CD4-positive, alpha-beta memory T cell (primary cell): ENCODE measurements around the gene KRT38. TPM values are rescaled to one million over a fixed set of nuclear protein-coding genes. Genes with fewer than 3 reads are reported as not detected.
"Not testable (repeated sequence)": the region's sequence is repeated elsewhere in the genome, so short reads cannot be mapped to it uniquely, and the experiment has no call there.

Experiments used
- CTCF ChIA-PET: fragments of 350-600 bp; sonication (Branson Sonifier 250); formaldehyde crosslinking; loops from one replicate; lab custom pipeline; 2021; ENCODE audit warnings: inconsistent platforms; ENCODE audit not compliant: partially characterized antibody; lab: Charles Lee
- POLR2A ChIA-PET: fragments of 350-600 bp; sonication (Branson Sonifier 250); formaldehyde crosslinking; loops from one replicate; lab custom pipeline; 2021; ENCODE audit not compliant: partially characterized antibody; lab: Charles Lee
- DNase-seq, 5 donors: peaks; one replicate each; pipeline versions ENCODE4 v3.0.0 to v3.0.0-alpha.2; 2020 to 2022; ENCODE audit warnings: mixed read lengths in 1 of 5
- H3K27ac ChIP-seq: one replicate; pipeline ENCODE4 v1.7.0; 2013; ENCODE audit warnings: low read depth, low read length
- H3K27me3 ChIP-seq: 2 replicates; pipeline ENCODE4 v1.7.0; 2013; ENCODE audit warnings: mild to moderate bottlenecking, low read length, moderate library complexity; ENCODE audit not compliant: insufficient read depth
- H3K36me3 ChIP-seq: 2 replicates; pipeline ENCODE4 v1.7.0; 2013; ENCODE audit warnings: mild to moderate bottlenecking, low read length, moderate library complexity; ENCODE audit not compliant: insufficient read depth
- H3K4me1 ChIP-seq: 2 replicates; pipeline ENCODE4 v1.7.0; 2013; ENCODE audit warnings: mild to moderate bottlenecking, low read length, moderate library complexity; ENCODE audit not compliant: insufficient read depth
- H3K4me3 ChIP-seq, 2 donors: one replicate each; pipeline ENCODE4 v1.7.0; 2013; ENCODE audit warnings: low read length in 2 of 2, mild to moderate bottlenecking in 1 of 2
- H3K9me3 ChIP-seq, 2 donors: one replicate each; pipeline ENCODE4 v1.7.0; 2013; ENCODE audit warnings: low read length in 2 of 2, control low read depth in 1 of 2; ENCODE audit not compliant: control insufficient read depth in 1 of 2
- H3K27ac Mint-ChIP-seq, 7 donors: one replicate each; pipeline ENCODE4 v1.8.0; 2020 to 2021; ENCODE audit warnings: mixed read lengths in 7 of 7, mild to moderate bottlenecking in 6 of 7, inconsistent platforms in 3 of 7, moderate library complexity in 3 of 7
- H3K27me3 Mint-ChIP-seq, 2 donors: one replicate each; pipeline ENCODE4 v1.8.0; 2020 to 2021; ENCODE audit warnings: mixed read lengths in 2 of 2
- H3K36me3 Mint-ChIP-seq, 2 donors: one replicate each; pipeline ENCODE4 v1.8.0; 2020 to 2021; ENCODE audit warnings: mixed read lengths in 2 of 2, inconsistent platforms in 1 of 2, mild to moderate bottlenecking in 1 of 2
- H3K4me1 Mint-ChIP-seq, 4 donors: one replicate each; pipeline ENCODE4 v1.8.0; 2020 to 2021; ENCODE audit warnings: mixed read lengths in 4 of 4, mild to moderate bottlenecking in 1 of 4
- H3K4me3 Mint-ChIP-seq, 8 donors: one replicate each; pipeline ENCODE4 v1.8.0; 2020 to 2021; ENCODE audit warnings: mixed read lengths in 8 of 8, mild to moderate bottlenecking in 7 of 8, moderate library complexity in 6 of 8, inconsistent platforms in 3 of 8
- H3K9me3 Mint-ChIP-seq, 8 donors: one replicate each; pipeline ENCODE4 v1.8.0; 2020 to 2021; ENCODE audit warnings: mixed read lengths in 8 of 8, mild to moderate bottlenecking in 5 of 8, inconsistent platforms in 3 of 8, moderate library complexity in 1 of 8
- intact Hi-C: fragments of 100-400 bp; cut with micrococcal nuclease; formaldehyde crosslinking; loops from one replicate; pipeline ENCODE4 v1.15.1; 2023
- polyA plus RNA-seq, 2 donors: library from polyadenylated mRNA; unstranded; fragments of 300-500 nt; fragmentation: Illumina TruSeq; gene quantifications; one replicate each; pipeline ENCODE4 v1.2.3, GENCODE V29; 2021
- total RNA-seq, 2 experiments: library from RNA; stranded (reverse); gene quantifications; one replicate each; pipeline ENCODE4 v1.2.3, GENCODE V29; 2021

The KRT38 gene
- total and polyA plus RNA-seq, 4 experiments from 2014 or later, result not detected

DNA sequence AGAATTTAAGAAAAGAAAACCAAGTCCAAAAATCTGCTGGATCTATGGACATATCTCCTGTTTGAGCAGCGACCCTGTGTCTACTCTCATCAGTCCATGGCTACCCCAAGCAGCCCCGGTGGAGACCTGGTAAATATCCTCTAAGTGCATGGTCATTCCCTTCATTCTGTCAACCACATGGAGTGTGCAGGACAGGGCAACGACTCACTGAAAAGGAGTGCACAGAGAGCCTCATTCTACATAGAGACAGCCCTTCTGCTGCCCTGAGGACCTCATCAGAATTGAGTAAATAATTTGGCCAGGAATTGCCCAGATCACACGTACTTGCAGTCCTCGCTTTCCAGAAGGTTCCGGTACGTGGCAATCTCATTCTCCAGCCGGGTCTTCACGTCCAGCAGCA, 3.0 kb downstream of the KRT38 start:
- Mint-ChIP-seq H3K4me1 (peaks cover 0 to 9% (median under 1%) of the 10 kb centered on the region in 4 donors), H3K36me3 (no peaks in the 10 kb centered on the region), H3K27me3 (peaks cover 2 to 4% of the 10 kb centered on the region in 2 donors), H3K27ac (no peak overlapping the region), H3K9me3 (peaks cover 0 to 5% (median 0%) of the 10 kb centered on the region in 8 donors), H3K4me3 (no peak overlapping the region)
- Histone ChIP-seq H3K4me3 (no peak overlapping the region), H3K27me3 (no peaks in the 10 kb centered on the region), H3K36me3 (no peaks in the 10 kb centered on the region), H3K27ac (no peak overlapping the region), H3K4me1 (no peaks in the 10 kb centered on the region), H3K9me3 (no peaks in the 10 kb centered on the region)
- intact Hi-C loops, result no loop called here
- POLR2A ChIA-PET, result no interaction called here
- CTCF ChIA-PET, result no interaction called here
- no peak for DNase-seq

DNA sequence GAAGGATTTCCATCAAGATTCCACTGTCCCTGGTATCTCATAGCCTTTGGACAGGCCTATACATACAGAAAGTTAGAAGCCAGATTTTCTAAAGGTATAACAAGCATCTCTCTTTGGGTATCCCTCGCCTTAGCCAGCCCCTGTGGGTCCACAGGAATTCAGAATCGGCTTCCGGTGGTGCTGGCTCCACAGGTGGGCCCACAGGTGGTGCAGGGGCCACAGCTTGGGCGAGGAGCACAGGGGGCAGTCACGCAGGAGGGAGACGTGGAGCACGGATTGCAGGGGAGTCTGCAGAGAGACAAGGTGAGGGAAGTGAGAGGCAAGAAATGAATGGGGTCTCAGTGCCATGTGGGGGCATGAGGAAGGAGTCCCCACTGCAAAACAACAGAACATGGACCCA, 3.5 kb downstream of the KRT38 start:
- H3K27me3 ChIP-seq, result no peaks in the 10 kb centered on the region
- CTCF ChIA-PET, result no interaction called here
- no peaks in the 10 kb centered on the region for H3K36me3 Mint-ChIP-seq
- H3K4me1 ChIP-seq, result no peaks in the 10 kb centered on the region
- peaks cover 2 to 4% of the 10 kb centered on the region in 2 donors for H3K27me3 Mint-ChIP-seq
- no peak overlapping the region for H3K27ac ChIP-seq
- no peaks in the 10 kb centered on the region for H3K36me3 ChIP-seq
- peak overlapping the region in 1 of 7 donors; percentile 76 for H3K27ac Mint-ChIP-seq
- no peaks in the 10 kb centered on the region for H3K9me3 ChIP-seq
- H3K9me3 Mint-ChIP-seq, result peaks cover 0 to 5% (median 0%) of the 10 kb centered on the region in 8 donors
- no peak overlapping the region for H3K4me3 Mint-ChIP-seq
- intact Hi-C loops, result no loop called here
- no peak for DNase-seq
- POLR2A ChIA-PET, result no interaction called here
- H3K4me1 Mint-ChIP-seq, result peaks cover 0 to 9% (median under 1%) of the 10 kb centered on the region in 4 donors
- H3K4me3 ChIP-seq, result no peak overlapping the region

DNA sequence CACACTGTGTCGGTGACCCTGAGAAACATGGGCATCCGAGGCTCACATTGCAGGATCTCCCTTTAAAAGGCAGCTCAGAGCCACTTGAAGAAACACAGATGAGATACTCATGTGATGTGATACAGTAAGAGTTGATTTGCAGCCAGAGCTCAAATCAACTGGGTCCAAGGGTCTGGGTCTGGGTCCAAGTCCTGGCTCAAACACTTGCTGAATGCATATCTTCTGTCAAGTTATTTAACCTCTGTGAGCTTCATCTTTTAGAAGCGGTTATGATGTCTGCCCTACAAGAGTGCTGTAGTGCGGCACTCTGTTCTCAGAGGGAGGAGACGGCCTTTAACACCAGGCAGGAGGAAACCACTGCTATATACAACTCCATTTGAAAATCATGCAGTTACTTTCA, 6.4 kb downstream of the KRT38 start:
- Mint-ChIP-seq H3K4me3 (no peak overlapping the region), H3K27ac (no peak overlapping the region), H3K9me3 (no peaks in the 10 kb centered on the region), H3K27me3 (peaks cover 3 to 7% of the 10 kb centered on the region in 2 donors), H3K4me1 (peaks cover 0 to 8% (median under 1%) of the 10 kb centered on the region in 4 donors), H3K36me3 (no peaks in the 10 kb centered on the region)
- CTCF ChIA-PET, result interaction anchor here (0.6 kb wide), 1 partner anchor 228 kb away, joined by 3 read pairs; no protein-coding TSS in a partner anchor
- DNase-seq, result no peak
- no peak overlapping the region for H3K4me3 ChIP-seq
- H3K9me3 ChIP-seq, result no peaks in the 10 kb centered on the region
- H3K27me3 ChIP-seq, result no peaks in the 10 kb centered on the region
- no peaks in the 10 kb centered on the region for H3K36me3 ChIP-seq
- intact Hi-C loops, result no loop called here
- POLR2A ChIA-PET, result no interaction called here
- H3K27ac ChIP-seq, result no peak overlapping the region
- no peaks in the 10 kb centered on the region for H3K4me1 ChIP-seq

DNA sequence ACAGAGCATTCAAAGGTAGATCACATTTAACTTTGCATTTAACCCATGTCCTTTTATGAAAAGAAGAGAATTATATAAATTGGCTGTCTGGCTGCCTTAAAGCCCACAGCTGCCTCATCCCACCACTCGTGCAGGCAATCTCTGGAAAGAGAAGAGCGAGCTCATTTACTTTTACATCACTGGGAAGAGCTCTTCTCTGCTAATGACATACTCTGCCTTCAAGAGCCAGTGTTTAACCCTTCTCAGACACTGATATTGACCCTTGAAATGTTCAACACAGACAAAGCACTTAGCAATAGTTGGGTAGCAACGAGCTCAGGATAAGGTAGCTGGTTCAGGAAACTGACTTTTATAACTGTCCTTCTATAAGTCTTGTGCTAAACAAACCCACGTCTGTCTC, 6.8 kb downstream of the KRT38 start:
- Mint-ChIP-seq H3K4me3 (no peak overlapping the region), H3K9me3 (no peaks in the 10 kb centered on the region), H3K36me3 (no peaks in the 10 kb centered on the region), H3K27me3 (peaks cover 1 to 7% of the 10 kb centered on the region in 2 donors), H3K4me1 (peaks cover 0 to 5% (median under 1%) of the 10 kb centered on the region in 4 donors), H3K27ac (no peak overlapping the region)
- no peaks in the 10 kb centered on the region for H3K4me1 ChIP-seq
- no peaks in the 10 kb centered on the region for H3K36me3 ChIP-seq
- no peaks in the 10 kb centered on the region for H3K9me3 ChIP-seq
- intact Hi-C loops, result no loop called here
- ChIA-PET POLR2A (no interaction called here), CTCF (interaction anchor here (0.6 kb wide), 1 partner anchor 229 kb away, joined by 3 read pairs; no protein-coding TSS in a partner anchor)
- no peaks in the 10 kb centered on the region for H3K27me3 ChIP-seq
- DNase-seq, result no peak
- no peak overlapping the region for H3K27ac ChIP-seq
- H3K4me3 ChIP-seq, result no peak overlapping the region

DNA sequence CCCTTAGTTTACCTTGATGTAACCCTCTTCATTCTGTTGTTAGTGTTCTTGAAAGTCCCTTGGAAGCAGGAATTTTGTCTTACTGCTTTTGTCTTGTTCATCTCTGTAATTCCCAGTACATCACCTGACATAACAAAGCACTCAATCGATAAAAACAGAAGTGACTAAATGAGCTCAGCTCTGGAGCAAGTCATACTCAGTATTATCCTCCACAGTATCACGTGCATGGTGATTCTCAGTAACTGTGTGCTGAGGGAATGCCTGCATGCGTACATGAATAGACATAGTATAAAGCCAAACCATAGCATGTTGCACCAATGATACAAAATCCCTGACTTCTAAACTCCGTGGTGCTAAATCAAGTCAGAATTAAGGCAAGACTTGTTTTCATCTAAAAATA, 7.2 kb downstream of the KRT38 start:
- H3K27me3 ChIP-seq, result no peaks in the 10 kb centered on the region
- no peaks in the 10 kb centered on the region for H3K36me3 Mint-ChIP-seq
- intact Hi-C loops, result no loop called here
- H3K9me3 ChIP-seq, result no peaks in the 10 kb centered on the region
- no peak overlapping the region for H3K4me3 ChIP-seq
- H3K9me3 Mint-ChIP-seq, result no peaks in the 10 kb centered on the region
- H3K27ac ChIP-seq, result no peak overlapping the region
- no peaks in the 10 kb centered on the region for H3K36me3 ChIP-seq
- peaks cover 1 to 7% of the 10 kb centered on the region in 2 donors for H3K27me3 Mint-ChIP-seq
- H3K4me1 ChIP-seq, result no peaks in the 10 kb centered on the region
- peaks cover 0 to 5% (median under 1%) of the 10 kb centered on the region in 4 donors for H3K4me1 Mint-ChIP-seq
- POLR2A ChIA-PET, result no interaction called here
- H3K27ac Mint-ChIP-seq, result peak overlapping the region in 1 of 7 donors; percentile 26
- no peak overlapping the region for H3K4me3 Mint-ChIP-seq
- CTCF ChIA-PET, result interaction anchor here (0.6 kb wide), 1 partner anchor 229 kb away, joined by 3 read pairs; no protein-coding TSS in a partner anchor
- DNase-seq, result no peak

DNA sequence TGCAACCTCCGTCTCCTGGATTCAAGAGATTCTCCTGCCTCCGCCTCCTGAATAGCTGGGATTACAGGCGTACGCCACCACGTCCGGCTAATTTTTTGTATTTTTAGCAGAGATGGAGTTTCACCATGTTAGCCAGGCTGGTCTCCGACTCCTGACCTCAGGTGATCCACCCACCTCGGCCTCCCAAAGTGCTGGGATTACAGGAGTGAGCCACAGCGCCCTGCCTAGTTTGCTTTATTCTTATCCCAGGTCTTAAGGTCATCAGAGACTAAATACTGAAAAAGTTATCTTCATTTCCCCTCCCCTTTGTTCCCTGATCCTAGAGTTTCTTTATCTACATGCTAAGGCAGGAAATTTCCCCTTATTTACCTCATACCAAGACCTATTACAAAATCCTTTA, 10.4 kb downstream of the KRT38 start:
- H3K4me3 Mint-ChIP-seq, H3K27me3 ChIP-seq, DNase-seq, H3K27ac ChIP-seq, H3K36me3 Mint-ChIP-seq, H3K36me3 ChIP-seq, intact Hi-C loops, H3K4me1 ChIP-seq, POLR2A ChIA-PET, H3K4me1 Mint-ChIP-seq, H3K27me3 Mint-ChIP-seq, H3K4me3 ChIP-seq, H3K9me3 ChIP-seq, H3K27ac Mint-ChIP-seq, H3K9me3 Mint-ChIP-seq, CTCF ChIA-PET: not testable (repeated sequence)

DNA sequence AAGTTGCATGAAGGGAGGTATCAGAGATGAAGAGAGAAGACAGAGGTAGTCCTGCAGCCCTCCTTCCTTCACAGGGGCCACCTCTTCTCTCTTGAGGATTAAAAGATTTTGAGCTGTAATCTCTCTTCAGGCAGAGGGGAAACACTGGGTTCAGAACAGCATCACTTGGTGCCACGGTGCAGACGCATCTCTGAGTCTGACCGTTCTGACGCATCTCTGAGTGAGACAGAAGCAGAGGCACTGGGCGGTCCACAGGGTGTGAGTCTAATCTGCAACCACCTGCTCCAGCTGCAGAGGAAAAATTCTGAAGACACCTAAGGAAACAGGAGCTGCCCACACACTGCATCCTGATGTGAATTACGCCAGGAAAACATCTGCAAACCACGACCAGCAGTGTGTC, 11.1 kb downstream of the KRT38 start:
- Mint-ChIP-seq H3K4me3 (no peak overlapping the region), H3K36me3 (no peaks in the 10 kb centered on the region), H3K27ac (no peak overlapping the region), H3K9me3 (peaks cover 0 to 2% (median 0%) of the 10 kb centered on the region in 8 donors), H3K4me1 (peaks cover 0 to 5% (median 2%) of the 10 kb centered on the region in 4 donors), H3K27me3 (peaks cover 1 to 7% of the 10 kb centered on the region in 2 donors)
- Histone ChIP-seq H3K27ac (no peak overlapping the region), H3K9me3 (no peaks in the 10 kb centered on the region), H3K36me3 (no peaks in the 10 kb centered on the region), H3K4me3 (no peak overlapping the region), H3K4me1 (no peaks in the 10 kb centered on the region), H3K27me3 (no peaks in the 10 kb centered on the region)
- CTCF ChIA-PET, result no interaction called here
- intact Hi-C loops, result no loop called here
- DNase-seq, result no peak
- POLR2A ChIA-PET, result no interaction called here
